H1 (cell line): ENCODE data around the gene ACP4. TPM values are rescaled to one million over a fixed set of nuclear protein-coding genes. Genes with fewer than 3 reads are reported as not detected.

ENCODE experiments used
- CTCF ChIA-PET: fragments of 300-600 bp; sonication (Branson Sonifier 250); formaldehyde crosslinking; loops from one replicate; lab custom pipeline; 2021; ENCODE audit not compliant: partially characterized antibody; lab: Charles Lee
- POLR2A ChIA-PET: fragments of 300-600 bp; sonication (Branson Sonifier 250); formaldehyde crosslinking; loops from one replicate; lab custom pipeline; 2021; ENCODE audit warnings: inconsistent platforms; ENCODE audit not compliant: partially characterized antibody; lab: Charles Lee
- DNase-seq, 2 experiments: peaks; one replicate each; pipeline versions ENCODE4 v3.0.0 to v3.0.0-alpha.2; 2010 to 2022; ENCODE audit warnings: low spot score in 2 of 2, low read depth in 1 of 2, mixed read lengths in 1 of 2
- FAIRE-seq: peaks from 2 replicates; lab custom pipeline; 2011; peaks lifted over from hg19 to GRCh38; lab: Jason Lieb, UNC
- H2AFZ ChIP-seq: 2 replicates; pipeline ENCODE4 v1.8.1; 2012; ENCODE audit warnings: low read length, inconsistent platforms
- H2AK5ac ChIP-seq: 2 replicates; pipeline ENCODE4 v1.6.1; 2013; ENCODE audit warnings: low read depth, low read length
- H2BK120ac ChIP-seq: replicated peaks from 2 replicates; pipeline ENCODE3; 2013; ENCODE audit warnings: low read depth, low read length, inconsistent platforms
- H2BK12ac ChIP-seq: 2 replicates; pipeline ENCODE4 v1.6.1; 2013; ENCODE audit warnings: low read depth, low read length
- H2BK15ac ChIP-seq: 2 replicates; pipeline ENCODE4 v1.6.1; 2013; ENCODE audit warnings: low read length
- H2BK20ac ChIP-seq: 2 replicates; pipeline ENCODE4 v1.6.1; 2013; ENCODE audit warnings: low read length
- H2BK5ac ChIP-seq: 2 replicates; pipeline ENCODE4 v1.6.1; 2013; ENCODE audit warnings: low read depth, low read length
- H3K14ac ChIP-seq: 2 replicates; pipeline ENCODE4 v1.6.1; 2013; ENCODE audit warnings: inconsistent platforms; ENCODE audit not compliant: insufficient read length
- H3K18ac ChIP-seq: 2 replicates; pipeline ENCODE4 v1.6.1; 2013; ENCODE audit warnings: low read length; ENCODE audit errors: extremely low read depth
- H3K23ac ChIP-seq: 2 replicates; pipeline ENCODE4 v1.6.1; 2013; ENCODE audit warnings: inconsistent platforms; ENCODE audit not compliant: insufficient read length
- H3K23me2 ChIP-seq: 2 replicates; pipeline ENCODE4 v1.6.1; 2013; ENCODE audit warnings: low read depth, low read length
- H3K27ac ChIP-seq: 2 replicates; pipeline ENCODE4 v1.6.1; 2011; ENCODE audit warnings: low read depth, low read length, inconsistent platforms
- H3K27me3 ChIP-seq, 4 experiments: replicated peaks in 1 of 4; 1 replicate in 1 of 4; 2 replicates in 3 of 4; pipeline versions ENCODE4 v1.6.1 to v1.8.1; 2011 to 2013; ENCODE audit warnings: low read length in 3 of 4, mild to moderate bottlenecking in 3 of 4, inconsistent platforms in 2 of 4, mixed read lengths in 2 of 4, moderate library complexity in 1 of 4; ENCODE audit not compliant: control insufficient read depth in 3 of 4, insufficient read depth in 3 of 4; ENCODE audit errors: extremely low read depth in 1 of 4
- H3K36me3 ChIP-seq, 4 experiments: 2 replicates each; pipeline versions ENCODE4 v1.6.1 to v1.8.1; 2011 to 2013; ENCODE audit warnings: mild to moderate bottlenecking in 4 of 4, low read length in 3 of 4, moderate library complexity in 2 of 4, control low read depth in 1 of 4, inconsistent platforms in 1 of 4; ENCODE audit not compliant: insufficient read depth in 4 of 4, control insufficient read depth in 2 of 4
- H3K4ac ChIP-seq: replicated peaks from 2 replicates; pipeline ENCODE3; 2013; ENCODE audit warnings: low read length, low read depth, mixed read lengths, inconsistent platforms; ENCODE audit not compliant: insufficient read length
- H3K4me1 ChIP-seq, 4 experiments: replicated peaks in 1 of 4; 1 replicate in 1 of 4; 2 replicates in 3 of 4; pipeline versions ENCODE4 v1.6.1 to v1.8.1; 2011 to 2013; ENCODE audit warnings: low read length in 3 of 4, inconsistent platforms in 2 of 4, mixed read lengths in 1 of 4; ENCODE audit not compliant: insufficient read depth in 4 of 4, control insufficient read depth in 3 of 4
- H3K4me2 ChIP-seq, 2 experiments: 2 replicates each; pipeline versions ENCODE4 v1.6.1 to v1.8.1; 2011 to 2013; ENCODE audit warnings: low read depth in 2 of 2, low read length in 2 of 2, control low read depth in 1 of 2, inconsistent platforms in 1 of 2, mild to moderate bottlenecking in 1 of 2; ENCODE audit not compliant: insufficient read depth in 1 of 2
- H3K4me3 ChIP-seq, 4 experiments: fragments of 200-600, 300-600 bp in 1 of 4; sonication (generic), shearing (Covaris generic), sonication (Bioruptor Twin) in 1 of 4; 2 replicates each; pipeline versions ENCODE4 v1.5.1 to v1.8.1; 2011 to 2016; ENCODE audit warnings: low read length in 4 of 4, low read depth in 3 of 4, control low read depth in 2 of 4, inconsistent platforms in 2 of 4, mild to moderate bottlenecking in 2 of 4, mixed read lengths in 1 of 4, moderate library complexity in 1 of 4; ENCODE audit not compliant: insufficient read depth in 2 of 4; ENCODE audit errors: extremely low read depth in 1 of 4
- H3K56ac ChIP-seq: replicated peaks from 2 replicates; pipeline ENCODE3; 2013; ENCODE audit warnings: low read depth, mild to moderate bottlenecking, mixed read lengths, low read length, inconsistent platforms; ENCODE audit not compliant: insufficient read length
- H3K79me1 ChIP-seq: 2 replicates; pipeline ENCODE4 v1.6.1; 2013; ENCODE audit warnings: low read depth, low read length, control low read depth
- H3K79me2 ChIP-seq, 2 experiments: 2 replicates each; pipeline versions ENCODE4 v1.6.1 to v1.8.1; 2012 to 2013; ENCODE audit warnings: low read length in 2 of 2, mild to moderate bottlenecking in 2 of 2, inconsistent platforms in 1 of 2; ENCODE audit not compliant: insufficient read depth in 2 of 2, control insufficient read depth in 1 of 2
- H3K9ac ChIP-seq, 4 experiments: replicated peaks in 1 of 4; 1 replicate in 1 of 4; 2 replicates in 3 of 4; pipeline versions ENCODE4 v1.6.1 to v1.8.1; 2011 to 2013; ENCODE audit warnings: low read depth in 3 of 4, low read length in 3 of 4, control low read depth in 2 of 4, mild to moderate bottlenecking in 2 of 4, moderate library complexity in 2 of 4, inconsistent platforms in 1 of 4; ENCODE audit errors: extremely low read depth in 1 of 4
- H3K9me3 ChIP-seq, 2 experiments: 2 replicates each; pipeline versions ENCODE4 v1.6.1 to v1.8.1; 2012 to 2013; ENCODE audit warnings: mild to moderate bottlenecking in 2 of 2, moderate library complexity in 2 of 2, control low read depth in 1 of 2, inconsistent platforms in 1 of 2, low read depth in 1 of 2, low read length in 1 of 2, mixed read lengths in 1 of 2; ENCODE audit not compliant: insufficient read depth in 2 of 2
- H4K20me1 ChIP-seq, 2 experiments: replicated peaks in 1 of 2; 2 replicates each; pipeline versions ENCODE3 to v1.8.1; 2011 to 2013; ENCODE audit warnings: inconsistent platforms in 2 of 2, low read length in 2 of 2, mild to moderate bottlenecking in 1 of 2; ENCODE audit not compliant: insufficient read depth in 2 of 2, control insufficient read depth in 1 of 2
- H4K5ac ChIP-seq: 2 replicates; pipeline ENCODE4 v1.6.1; 2013; ENCODE audit warnings: low read length, low read depth, mixed read lengths, inconsistent platforms; ENCODE audit not compliant: insufficient read length
- H4K8ac ChIP-seq: 2 replicates; pipeline ENCODE4 v1.8.0; 2013; ENCODE audit warnings: mild to moderate bottlenecking, moderate library complexity, low read length, inconsistent platforms; ENCODE audit not compliant: insufficient read depth; ENCODE audit errors: extremely low read depth
- H4K91ac ChIP-seq: replicated peaks from 2 replicates; pipeline ENCODE3; 2013; ENCODE audit warnings: low read length, mixed read lengths, inconsistent platforms; ENCODE audit not compliant: insufficient read length
- ATF3 ChIP-seq: IDR thresholded peaks from 2 replicates; pipeline ENCODE4 v1.6.1; 2011; ENCODE audit warnings: low read depth, mild to moderate bottlenecking, low read length; ENCODE audit not compliant: insufficient read depth
- CTBP2 ChIP-seq: IDR thresholded peaks from 2 replicates; pipeline ENCODE4 v1.7.0; 2011; ENCODE audit warnings: borderline replicate concordance, mild to moderate bottlenecking, moderate library complexity, mixed read lengths, low read length; ENCODE audit not compliant: insufficient read depth, insufficient read length
- E2F6 ChIP-seq: IDR thresholded peaks from 2 replicates; pipeline ENCODE4 v1.6.1; 2012; ENCODE audit warnings: inconsistent platforms
- KDM1A ChIP-seq: fragments of 200-600, 300-600 bp; sonication (generic); IDR thresholded peaks from 2 replicates; pipeline ENCODE4 v1.7.1; 2016; ENCODE audit warnings: mild to moderate bottlenecking, low read length, borderline replicate concordance
- MAX ChIP-seq: IDR thresholded peaks from 2 replicates; pipeline ENCODE4 v1.6.1; 2012; ENCODE audit warnings: inconsistent platforms
- RAD21 ChIP-seq, 2 experiments: IDR thresholded peaks in 1 of 2; conservative IDR thresholded peaks in 1 of 2; 2 replicates each; pipeline ENCODE4 v1.6.1; 2011; ENCODE audit warnings: low read depth in 2 of 2, low read length in 2 of 2, improper control_type of control experiment in 1 of 2, inconsistent platforms in 1 of 2, mild to moderate bottlenecking in 1 of 2, moderate library complexity in 1 of 2
- RXRA ChIP-seq: IDR thresholded peaks from 2 replicates; pipeline ENCODE4 v1.6.1; 2011; ENCODE audit warnings: low read depth, mild to moderate bottlenecking, low read length, moderate library complexity; ENCODE audit not compliant: insufficient read depth
- SIN3A ChIP-seq, 2 experiments: IDR thresholded peaks in 1 of 2; conservative IDR thresholded peaks in 1 of 2; 2 replicates each; pipeline ENCODE4 v1.6.1; 2011 to 2012; ENCODE audit warnings: low read length in 2 of 2, improper control_type of control experiment in 1 of 2, low read depth in 1 of 2, mild to moderate bottlenecking in 1 of 2
- SP2 ChIP-seq: IDR thresholded peaks from 2 replicates; pipeline ENCODE4 v1.6.1; 2012; ENCODE audit warnings: mild to moderate bottlenecking, low read length, inconsistent platforms
- WGBS, 2 experiments: shearing (Covaris generic) in 1 of 2; methylation state at CpG; one replicate each; pipeline versions ENCODE4 v1.1.6 to v1.1.7; 2013 to 2015; ENCODE audit warnings: low lambda C conversion rate in 2 of 2, mixed read lengths in 2 of 2, inconsistent platforms in 1 of 2, low coverage in 1 of 2, missing lambda C conversion rate in 1 of 2; ENCODE audit not compliant: insufficient replicate concordance in 2 of 2, insufficient coverage in 1 of 2, insufficient read length in 1 of 2; ENCODE audit errors: extremely low coverage in 1 of 2, missing lambda C conversion rate in 1 of 2; 5-methylcytosine and 5-hydroxymethylcytosine counted together
- polyA plus RNA-seq, 7 experiments: library from polyadenylated mRNA; depleted of rRNA in 3 of 7; stranded (reverse) in 5 of 7; unstranded in 2 of 7; fragments of >200 nt in 5 of 7; fragments of 200-250 nt in 2 of 7; gene quantifications; 1 replicate in 5 of 7; 2 replicates in 1 of 7; 4 replicates in 1 of 7; pipeline versions ENCODE4 v1.2.1 to v1.2.3, GENCODE V29; 2011 to 2013; ENCODE audit warnings: missing spikeins in 2 of 7, mixed read lengths in 2 of 7
- total RNA-seq: library from RNA; stranded (reverse); fragmentation: NEBNext Ultra II Directional; extraction: Animal tissue kit (Norgen Biotek cat#: 25700); gene quantifications from 2 replicates; pipeline ENCODE4 v1.2.1, GENCODE V29; 2021
- TF ChIP-seq, protein P1 (sequence below): IDR thresholded peaks from 2 replicates; pipeline ENCODE4 v1.6.1; 2012; ENCODE audit warnings: low read length, inconsistent platforms

Gene ACP4
- total and polyA plus RNA-seq, 2 of the 8 experiments (the other 6 are each of a cell fraction or from before 2014, with no cell fraction given), result not detected

DNA sequence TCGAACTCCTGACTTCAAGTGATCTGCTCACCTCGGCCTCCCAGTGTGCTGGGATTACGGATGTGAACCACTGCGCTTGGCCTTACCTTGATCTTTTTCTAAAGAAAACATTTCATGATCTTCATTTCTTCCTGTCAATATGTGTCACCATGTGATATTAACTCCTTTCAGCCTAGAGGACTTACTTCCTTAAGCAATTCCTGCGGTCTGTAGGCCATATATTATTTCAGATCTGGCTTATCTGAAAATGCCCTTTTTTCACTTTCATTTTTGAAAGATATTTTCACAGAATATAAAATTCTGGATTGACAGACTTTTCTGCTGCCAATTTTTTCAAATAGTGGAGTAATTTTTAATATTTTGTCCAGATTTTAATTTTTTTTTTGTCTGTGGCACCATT is 21.9 kb upstream of the ACP4 start:
- 88% methylated on average over 5 of the region's 5 CpGs; no CpG with 5 or more reads in 1 of the 2 experiments for WGBS, 2 experiments
- no peak overlapping the region for H4K5ac ChIP-seq
- no peak overlapping the region for H2BK20ac ChIP-seq
- H3K4ac ChIP-seq, result no peak overlapping the region
- no peak overlapping the region for H4K91ac ChIP-seq
- ChIA-PET POLR2A (no interaction called here), CTCF (no interaction called here)
- no peak overlapping the region for H3K9ac ChIP-seq
- no peak overlapping the region for H2AK5ac ChIP-seq
- no peak overlapping the region for H2BK12ac ChIP-seq
- no peaks in the 10 kb centered on the region for H3K79me1 ChIP-seq
- FAIRE-seq (no peak), DNase-seq (no peak)
- H3K14ac ChIP-seq, result no peak overlapping the region
- no peak overlapping the region for H2AFZ ChIP-seq
- H3K27me3 ChIP-seq, result peaks cover 0 to 4% (median 1%) of the 10 kb centered on the region in 4 experiments; a peak in 2 of 7 replicates
- H3K79me2 ChIP-seq, result no peaks in the 10 kb centered on the region
- no peaks in the 10 kb centered on the region for H3K36me3 ChIP-seq
- H3K4me2 ChIP-seq, result no peak overlapping the region
- no peak overlapping the region for H2BK15ac ChIP-seq
- no peak overlapping the region for H3K27ac ChIP-seq
- no peaks in the 10 kb centered on the region for H3K23me2 ChIP-seq
- H3K4me1 ChIP-seq, result no peaks in the 10 kb centered on the region
- no peaks in the 10 kb centered on the region for H4K20me1 ChIP-seq
- H3K4me3 ChIP-seq, result no peak overlapping the region
- H3K23ac ChIP-seq, result no peak overlapping the region
- no peak overlapping the region for H4K8ac ChIP-seq
- no peaks in the 10 kb centered on the region; a peak in 1 of 4 replicates for H3K9me3 ChIP-seq
- no peak overlapping the region for H3K18ac ChIP-seq
- no peak overlapping the region for H2BK5ac ChIP-seq
- H2BK120ac ChIP-seq, result no peak overlapping the region
- no peak overlapping the region for H3K56ac ChIP-seq
- no peak for TF ChIP-seq CTBP2
- TF ChIP-seq ATF3, result no peak
- no peak for TF ChIP-seq RAD21 (IDR thresholded peaks at IDR 0.05 in 1 of 2, conservative IDR thresholded peaks at IDR 0.05 in 1 of 2; ENCODE audit: low read depth in 2 of 2, low read length in 2 of 2)
- no peak for TF ChIP-seq MAX
- TF ChIP-seq E2F6, result no peak
- no peak for TF ChIP-seq KDM1A
- TF ChIP-seq SP2, result no peak
- TF ChIP-seq, protein P1, sequence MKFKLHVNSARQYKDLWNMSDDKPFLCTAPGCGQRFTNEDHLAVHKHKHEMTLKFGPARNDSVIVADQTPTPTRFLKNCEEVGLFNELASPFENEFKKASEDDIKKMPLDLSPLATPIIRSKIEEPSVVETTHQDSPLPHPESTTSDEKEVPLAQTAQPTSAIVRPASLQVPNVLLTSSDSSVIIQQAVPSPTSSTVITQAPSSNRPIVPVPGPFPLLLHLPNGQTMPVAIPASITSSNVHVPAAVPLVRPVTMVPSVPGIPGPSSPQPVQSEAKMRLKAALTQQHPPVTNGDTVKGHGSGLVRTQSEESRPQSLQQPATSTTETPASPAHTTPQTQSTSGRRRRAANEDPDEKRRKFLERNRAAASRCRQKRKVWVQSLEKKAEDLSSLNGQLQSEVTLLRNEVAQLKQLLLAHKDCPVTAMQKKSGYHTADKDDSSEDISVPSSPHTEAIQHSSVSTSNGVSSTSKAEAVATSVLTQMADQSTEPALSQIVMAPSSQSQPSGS, result no peak
- no peak for TF ChIP-seq SIN3A (conservative IDR thresholded peaks at IDR 0.05 in 1 of 2, IDR thresholded peaks at IDR 0.05 in 1 of 2; ENCODE audit: low read depth in 1 of 2, low read length in 2 of 2)
- no peak for TF ChIP-seq RXRA
